ENCODE results near the gene TGM4.

TGM4 gene

DNA sequence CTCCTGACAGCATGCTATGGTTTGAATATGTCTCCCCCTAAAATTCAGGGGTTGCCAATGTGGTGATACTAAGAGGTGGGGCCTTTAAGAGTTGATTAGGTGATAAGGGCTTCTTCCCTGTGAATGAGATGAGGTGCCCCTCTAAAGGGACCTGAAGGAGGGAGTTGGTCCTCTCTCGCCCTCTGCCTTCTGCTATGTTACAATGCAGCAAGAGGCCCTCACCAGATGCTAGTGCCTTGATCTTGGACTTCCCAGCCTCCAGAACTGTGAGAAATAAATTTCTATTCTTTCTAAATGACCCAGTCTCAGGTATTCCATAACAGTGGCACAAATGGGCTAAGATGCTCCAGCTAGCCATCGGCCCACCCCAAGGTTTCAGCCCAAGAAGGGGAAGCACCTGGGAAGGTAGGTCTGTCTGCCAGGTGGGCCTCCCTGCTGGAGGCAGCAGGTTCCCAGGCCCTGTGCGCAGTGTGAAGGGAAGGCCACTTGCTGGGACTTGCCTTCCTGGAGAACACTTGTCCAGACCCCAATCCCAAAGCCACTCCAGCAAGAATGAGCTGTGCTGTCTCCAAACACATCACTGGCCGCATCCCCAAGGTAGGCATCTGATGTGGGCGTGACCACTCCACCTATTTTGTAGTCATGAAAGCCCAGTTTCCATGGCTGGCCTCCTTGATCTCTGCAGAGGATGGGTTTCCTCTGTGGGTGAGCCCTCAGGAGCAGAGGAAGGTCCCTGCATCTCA lies 9.0 kb downstream of the TGM4 start:
- no peak for DNase-seq

DNA sequence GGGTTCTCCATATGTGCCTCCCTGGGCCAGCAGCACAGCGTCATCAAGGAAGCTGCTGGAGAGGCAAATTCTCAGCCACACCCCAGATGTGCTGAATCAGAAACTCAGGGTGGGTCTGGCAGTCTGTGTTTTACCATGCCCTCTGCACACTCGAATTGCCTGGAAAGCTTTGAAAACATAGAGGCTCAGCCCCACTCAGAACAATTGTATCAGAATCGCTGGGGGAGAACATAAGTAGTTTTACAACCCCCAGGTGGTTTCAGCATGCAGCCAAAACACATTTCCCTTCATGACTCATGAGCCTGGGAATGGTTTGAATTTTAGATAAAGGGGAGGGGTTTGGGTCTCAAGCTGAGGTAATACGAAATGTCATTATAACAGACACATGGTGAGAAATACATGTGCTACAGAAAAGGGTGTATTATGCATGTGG lies 9.6 kb downstream of the TGM4 start:
- DNase-seq, result peak; percentile 40 to 68

DNA sequence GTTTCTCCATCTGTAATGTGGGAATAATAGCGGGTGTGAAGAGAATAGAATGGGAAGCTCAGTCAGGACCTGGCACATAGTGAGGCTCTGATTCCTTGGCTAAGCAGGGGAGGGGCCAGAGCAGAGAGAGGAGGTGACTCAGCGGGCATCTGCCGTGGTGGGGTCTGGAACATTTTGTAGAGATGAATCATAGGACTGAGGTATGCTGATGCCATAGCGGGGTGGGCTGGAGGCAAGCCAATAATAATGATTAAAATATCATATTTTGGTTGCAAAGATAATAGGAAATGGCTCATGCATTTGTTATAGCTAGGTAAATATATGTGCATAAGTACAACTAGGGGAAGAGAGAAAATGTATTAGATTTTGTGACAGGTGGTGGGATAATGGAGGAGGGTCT lies 11.2 kb downstream of the TGM4 start:
- DNase-seq, result peak; percentile 64 to 89

DNA sequence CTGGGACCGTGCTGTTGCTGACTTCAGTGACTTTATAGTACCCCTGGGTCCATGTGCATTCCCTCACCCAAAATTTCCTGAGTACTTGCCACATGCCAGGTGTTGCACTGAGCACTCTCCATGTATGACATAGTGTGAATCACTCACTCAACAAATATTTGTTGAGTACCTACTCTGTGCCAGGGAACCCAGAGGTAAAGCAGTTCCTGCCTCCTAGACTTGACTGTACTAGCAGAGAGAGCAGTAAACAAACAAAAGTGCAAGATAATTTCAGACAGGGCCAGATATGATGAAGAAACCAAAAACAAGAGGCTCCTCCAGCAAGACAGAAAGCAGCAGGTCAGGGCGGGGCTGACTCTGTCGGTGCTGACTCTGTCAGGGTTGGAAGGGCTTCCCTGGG lies 12.2 kb downstream of the TGM4 start:
- no peak for DNase-seq

DNA sequence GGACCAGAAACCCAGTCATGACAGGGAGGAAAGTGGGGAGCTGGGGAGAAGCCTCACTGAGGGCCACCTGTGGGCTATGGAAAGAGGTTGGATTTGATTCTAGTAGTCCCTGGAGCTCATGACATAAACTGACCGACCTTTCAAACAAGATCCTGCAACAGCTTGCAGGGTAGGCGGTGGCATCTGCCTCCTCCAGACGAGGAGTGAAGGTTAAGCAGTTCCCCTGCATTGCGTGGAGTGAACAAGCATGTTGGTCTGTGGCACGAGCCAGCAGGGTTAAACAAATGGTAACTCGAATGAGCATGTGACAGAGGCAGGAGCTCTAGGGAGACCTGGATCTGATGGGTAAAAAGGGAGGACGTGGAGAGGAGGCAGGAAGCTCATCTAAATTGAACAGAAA lies 12.7 kb downstream of the TGM4 start:
- DNase-seq, result no peak

DNA sequence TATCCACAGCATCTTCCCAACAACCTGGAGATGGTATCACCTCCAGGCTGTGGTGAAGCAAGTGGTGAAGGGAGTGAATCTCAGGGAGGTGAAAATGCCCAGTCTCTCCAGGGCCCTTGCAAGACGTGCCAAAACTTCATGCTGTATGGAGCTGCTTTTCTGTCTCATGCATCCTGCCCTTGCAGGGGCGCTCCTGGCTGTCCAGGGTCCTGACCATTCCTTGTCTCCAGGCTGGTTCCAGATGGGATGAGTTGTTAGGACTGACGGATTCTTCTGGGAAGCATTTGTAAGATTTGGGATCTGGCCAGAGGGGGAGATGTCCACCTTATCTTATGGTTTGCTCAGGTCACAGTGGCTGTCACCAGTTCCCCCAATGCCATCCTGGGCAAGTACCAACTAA lies 15.8 kb downstream of the TGM4 start:
- DNase-seq, result no peak

DNA sequence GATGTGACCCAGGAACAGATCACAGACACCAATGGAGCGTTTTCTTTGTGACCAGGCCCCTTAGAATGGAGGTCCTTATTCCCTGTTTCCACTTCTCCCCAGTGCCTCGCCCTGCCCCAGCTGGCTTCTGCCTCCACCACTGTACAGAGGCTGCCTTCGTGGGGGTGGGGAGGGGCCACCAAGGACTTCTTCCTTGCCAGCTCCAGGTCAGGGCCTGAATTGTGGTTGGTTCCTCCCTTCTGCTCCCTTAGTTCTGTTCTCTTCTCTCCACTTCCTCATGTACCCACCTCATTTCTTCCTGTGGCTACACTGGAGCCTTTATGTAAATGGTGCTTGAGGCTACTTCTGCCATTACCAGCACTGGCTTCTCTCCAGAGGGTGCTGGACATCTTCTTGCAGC lies 16.4 kb downstream of the TGM4 start:
- DNase-seq, result no peak

DNA sequence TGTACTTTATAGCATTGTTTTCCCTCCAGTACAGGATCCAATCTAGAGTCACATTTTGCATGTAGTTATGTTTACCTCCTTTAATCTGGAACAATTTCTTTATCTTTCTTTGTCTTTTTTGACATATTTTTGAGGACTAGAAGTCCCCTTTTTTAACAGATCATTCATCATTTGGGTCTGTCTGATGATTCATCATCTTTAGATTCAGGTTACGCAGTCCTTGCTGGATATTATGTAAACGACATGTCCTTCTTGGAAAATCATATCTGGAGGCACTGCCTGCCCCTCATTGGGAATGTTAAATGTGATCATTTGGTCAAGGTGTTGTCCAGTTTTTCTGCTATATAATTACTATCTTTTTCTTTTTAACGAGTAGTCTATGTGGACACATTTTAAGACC lies 18.3 kb downstream of the TGM4 start:
- no peak for DNase-seq

DNA sequence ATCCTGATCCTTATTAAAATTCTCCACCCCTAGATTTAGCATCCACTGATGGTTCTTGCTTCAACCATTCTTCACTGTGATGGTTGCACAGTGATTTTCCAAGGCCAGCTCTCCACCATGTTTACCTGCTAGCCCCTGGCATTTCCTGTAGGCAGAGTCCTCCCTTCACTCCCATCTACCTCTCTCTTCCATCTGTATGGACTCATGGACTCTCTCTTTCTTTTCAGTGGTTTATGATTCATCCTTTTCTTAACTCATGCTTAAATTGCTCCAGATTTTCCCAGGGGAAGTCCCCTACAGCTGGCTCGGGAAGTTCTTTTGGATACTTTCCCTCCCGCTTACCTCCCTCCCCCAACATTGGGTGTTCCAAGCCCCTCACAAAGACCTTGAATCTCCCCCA lies 18.7 kb downstream of the TGM4 start:
- no peak for DNase-seq

DNA sequence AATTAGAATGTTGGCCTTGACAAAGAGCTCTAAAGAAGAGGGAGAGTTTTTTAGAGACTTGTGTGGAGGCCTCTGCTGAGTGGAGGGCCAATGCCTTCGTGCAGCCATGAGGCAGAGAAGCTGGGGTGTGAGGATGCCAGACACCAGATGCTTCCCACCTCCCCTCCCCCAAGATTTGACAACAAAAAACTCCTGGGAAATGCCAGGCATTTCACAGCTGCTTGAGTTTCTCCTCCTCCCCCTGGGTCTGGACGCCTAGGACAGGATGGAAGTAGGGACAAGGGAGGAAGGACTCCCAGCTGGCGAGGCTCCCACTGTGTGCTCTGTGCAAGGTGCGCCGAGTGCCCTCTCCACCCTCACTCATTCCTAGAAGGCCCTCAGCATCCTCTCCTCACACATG lies 20.1 kb downstream of the TGM4 start:
- DNase-seq, result no peak

DNA sequence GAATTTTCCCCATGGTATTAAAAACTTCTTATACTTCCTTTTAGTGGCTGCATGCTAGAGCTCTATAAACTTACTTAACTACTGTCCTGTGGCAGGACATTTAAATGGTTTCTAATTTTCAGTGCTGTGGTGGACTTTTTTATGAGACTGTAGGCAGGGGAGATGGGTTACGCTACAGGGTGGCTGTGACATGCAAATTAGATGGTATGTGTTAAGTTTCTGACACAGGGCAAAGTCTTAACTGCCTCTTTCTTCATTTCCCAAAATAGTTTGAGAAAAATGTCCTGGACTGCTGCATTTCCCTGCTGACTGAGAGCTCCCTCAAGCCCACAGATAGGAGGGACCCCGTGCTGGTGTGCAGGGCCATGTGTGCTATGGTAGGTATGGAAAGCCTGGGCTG lies 22.0 kb downstream of the TGM4 start:
- no peak for DNase-seq

DNA sequence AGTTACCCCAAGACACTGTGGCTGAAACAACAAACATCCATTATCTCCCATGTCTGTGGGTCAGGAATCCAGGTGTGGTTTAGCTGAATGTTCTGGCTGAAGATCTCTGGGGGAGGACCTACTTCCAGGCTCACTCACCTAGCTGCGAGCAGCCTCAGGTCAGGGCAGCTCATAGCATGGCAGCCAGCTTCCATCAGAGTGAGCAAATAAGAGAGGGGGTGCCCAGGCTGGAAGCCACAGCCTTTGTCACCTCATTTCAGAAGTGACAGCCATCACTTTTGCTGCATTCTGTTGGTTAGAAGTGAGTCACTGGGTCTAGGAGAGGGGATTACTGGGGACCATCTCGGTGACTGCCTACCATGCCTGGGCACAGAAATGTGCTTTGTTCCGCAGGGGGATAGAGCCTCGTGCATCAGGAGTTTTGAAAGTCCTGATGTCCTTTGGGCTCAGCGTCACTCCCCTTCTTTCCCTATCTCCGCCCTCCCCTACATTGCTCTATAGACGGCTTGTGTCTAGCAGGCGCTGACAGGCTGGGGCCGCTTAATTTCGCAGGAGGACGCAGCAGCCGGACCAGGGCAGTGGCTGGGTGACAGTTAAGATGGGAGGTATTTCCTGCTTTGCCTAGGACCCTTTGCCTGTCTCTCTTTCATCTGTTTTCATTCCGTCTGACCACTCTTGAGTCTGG lies 25.4 kb downstream of the TGM4 start:
- no peak for DNase-seq

DNA sequence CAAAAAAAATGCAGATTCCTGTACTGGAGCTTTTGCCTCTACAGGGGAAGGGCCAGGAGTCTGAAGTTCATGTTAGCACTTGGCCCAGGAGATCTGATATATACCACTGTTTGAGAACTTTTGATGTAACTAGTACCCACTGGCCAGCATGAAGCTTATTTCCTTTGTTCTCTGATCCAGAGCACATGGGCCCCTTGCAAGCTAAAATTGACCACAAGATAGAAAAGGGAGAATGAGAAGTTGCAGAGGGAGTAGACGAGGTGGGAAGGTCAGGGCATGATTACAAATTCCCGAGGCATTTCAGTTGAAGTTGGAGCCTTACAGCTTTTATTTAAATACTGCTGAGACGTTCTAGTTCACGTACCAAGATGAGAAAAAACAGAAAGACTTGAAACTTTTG lies 28.2 kb downstream of the TGM4 start:
- DNase-seq, result no peak

DNA sequence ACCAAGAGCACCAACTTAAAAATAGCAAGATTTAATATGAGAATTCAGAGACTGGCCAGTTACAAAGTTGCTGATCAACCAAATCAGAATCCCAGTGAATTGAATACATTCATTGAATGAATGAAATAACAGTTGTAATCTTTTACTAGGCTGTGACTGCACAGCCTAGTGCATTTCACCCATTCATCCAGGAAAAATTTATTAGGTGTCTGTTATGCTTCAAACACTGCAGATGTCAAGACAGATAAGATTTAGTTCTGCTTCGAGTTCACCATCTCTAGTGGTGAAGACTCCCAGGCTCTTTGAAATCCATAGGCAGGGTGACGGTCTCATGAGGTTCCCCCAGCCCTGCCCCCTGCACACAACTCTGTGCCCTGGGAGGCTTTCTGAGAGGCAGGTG lies 28.9 kb downstream of the TGM4 start:
- DNase-seq, result no peak

DNA sequence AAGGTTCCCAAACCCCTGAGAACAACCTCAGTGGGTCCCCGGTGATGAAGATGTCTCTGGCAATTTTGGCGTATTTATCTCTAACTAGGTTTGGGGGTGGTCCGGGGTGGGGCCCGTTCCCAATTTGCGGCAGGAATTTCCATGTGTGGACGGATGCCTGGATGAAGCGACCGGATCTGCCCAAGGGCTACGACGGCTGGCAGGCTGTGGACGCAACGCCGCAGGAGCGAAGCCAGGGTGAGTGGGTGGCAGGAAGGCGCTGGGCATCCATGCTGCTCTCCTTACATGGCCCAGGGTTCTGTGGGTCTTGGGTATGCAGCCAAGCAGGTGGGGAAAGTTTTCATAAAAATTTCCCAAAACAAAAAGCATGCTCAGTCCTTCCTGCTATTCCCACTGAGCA lies 29.3 kb downstream of the TGM4 start:
- no peak for DNase-seq

DNA sequence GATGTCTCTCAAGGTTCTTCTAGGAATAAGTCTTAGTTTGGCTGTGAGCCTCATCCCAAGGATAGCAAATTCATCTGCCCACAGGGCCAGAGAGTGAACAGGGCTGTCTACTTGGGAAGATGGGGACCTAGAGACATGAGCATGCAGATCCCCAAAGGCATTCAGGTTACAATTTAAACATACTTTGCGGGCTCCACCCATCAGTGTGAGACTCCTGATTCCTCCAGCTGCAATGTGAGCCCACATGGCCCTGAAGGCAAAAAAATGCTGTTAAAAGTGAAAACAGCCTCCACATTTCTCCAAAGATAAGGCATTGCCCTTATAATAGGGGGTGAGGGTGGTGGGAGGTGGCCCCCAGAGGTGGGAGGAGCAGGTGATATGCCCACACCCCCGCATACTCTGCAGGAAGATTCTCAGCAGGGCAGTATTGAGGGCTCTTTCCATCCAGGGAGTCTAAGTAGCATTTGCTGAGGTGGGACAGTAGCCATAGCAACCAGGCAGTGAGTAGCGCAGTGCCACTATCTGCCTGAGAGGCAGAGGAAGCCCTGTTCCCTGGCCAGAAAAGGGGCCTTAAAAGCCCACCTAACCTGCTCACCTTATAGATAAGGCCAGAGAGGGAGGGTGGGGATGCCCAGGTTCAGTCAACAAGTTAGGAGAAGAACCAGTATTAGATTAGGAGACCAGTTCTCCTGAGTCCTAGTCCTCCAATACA lies 31.2 kb downstream of the TGM4 start:
- no peak for DNase-seq

DNA sequence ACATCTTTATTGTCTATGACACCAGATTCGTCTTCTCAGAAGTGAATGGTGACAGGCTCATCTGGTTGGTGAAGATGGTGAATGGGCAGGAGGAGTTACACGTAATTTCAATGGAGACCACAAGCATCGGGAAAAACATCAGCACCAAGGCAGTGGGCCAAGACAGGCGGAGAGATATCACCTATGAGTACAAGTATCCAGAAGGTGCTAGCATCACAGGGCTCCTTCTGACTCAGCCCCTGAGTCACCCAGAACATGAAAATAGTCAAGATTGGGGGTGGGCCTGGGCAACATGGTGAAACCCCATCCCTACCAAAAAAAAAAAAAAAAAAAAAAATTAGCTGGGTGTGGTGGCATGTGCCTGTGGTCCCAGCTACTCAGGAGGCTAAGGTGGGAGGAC lies 32.6 kb downstream of the TGM4 start:
- no peak for DNase-seq

DNA sequence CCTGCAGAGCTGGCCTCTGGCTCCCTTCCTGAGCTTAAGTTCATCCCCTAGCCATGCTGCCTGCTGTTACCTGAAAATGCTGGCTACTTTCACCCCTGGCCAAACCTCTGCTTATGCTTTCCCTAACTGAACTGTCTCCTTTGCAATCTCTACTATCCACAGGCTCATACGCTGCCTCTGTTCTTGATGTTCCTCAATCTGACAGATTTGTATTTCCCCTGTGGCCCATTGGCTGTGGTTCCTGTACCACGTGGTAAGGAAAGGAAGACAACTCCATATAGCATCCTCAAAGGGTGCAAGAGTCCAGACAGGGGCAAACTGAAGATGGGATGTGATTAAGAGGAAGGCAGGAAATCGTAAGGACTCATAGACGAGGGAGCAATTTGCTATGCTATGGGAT lies 33.2 kb downstream of the TGM4 start:
- no peak for DNase-seq

DNA sequence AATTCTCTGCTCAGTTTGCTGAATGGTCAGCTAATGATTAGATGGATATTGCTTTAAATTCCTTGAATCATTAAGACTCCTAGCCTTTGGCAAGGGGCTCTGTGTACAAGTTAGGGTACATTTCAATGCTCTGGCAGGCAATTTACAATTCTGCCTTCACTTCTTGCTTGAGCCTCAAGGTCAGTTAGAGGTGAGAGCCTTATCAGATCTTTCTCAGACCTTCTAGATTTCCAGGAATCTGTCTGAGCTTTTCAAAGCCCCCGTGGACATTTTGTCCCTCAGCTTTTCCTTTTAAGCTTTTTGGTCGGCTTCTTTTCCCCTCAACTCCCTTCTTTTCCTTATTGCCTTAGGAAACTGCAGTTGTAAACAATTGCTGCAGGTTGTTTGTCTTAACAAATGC lies 34.7 kb downstream of the TGM4 start:
- no peak for DNase-seq

DNA sequence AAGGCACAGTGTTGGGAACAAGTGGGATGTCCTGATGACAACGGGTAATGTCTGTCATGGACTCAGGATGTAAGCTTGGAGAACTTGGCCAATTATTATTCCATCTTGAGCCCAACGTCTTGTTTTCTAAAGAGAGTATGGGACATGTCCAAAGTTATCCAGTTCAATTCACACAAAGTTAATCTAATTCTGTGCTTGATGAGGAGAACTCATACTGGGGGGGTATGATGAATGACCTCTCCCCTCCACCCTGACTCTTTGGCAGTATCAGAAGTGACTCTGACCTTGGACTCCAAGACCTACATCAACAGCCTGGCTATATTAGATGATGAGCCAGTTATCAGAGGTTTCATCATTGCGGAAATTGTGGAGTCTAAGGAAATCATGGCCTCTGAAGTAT lies 36.3 kb downstream of the TGM4 start:
- no peak for DNase-seq

DNA sequence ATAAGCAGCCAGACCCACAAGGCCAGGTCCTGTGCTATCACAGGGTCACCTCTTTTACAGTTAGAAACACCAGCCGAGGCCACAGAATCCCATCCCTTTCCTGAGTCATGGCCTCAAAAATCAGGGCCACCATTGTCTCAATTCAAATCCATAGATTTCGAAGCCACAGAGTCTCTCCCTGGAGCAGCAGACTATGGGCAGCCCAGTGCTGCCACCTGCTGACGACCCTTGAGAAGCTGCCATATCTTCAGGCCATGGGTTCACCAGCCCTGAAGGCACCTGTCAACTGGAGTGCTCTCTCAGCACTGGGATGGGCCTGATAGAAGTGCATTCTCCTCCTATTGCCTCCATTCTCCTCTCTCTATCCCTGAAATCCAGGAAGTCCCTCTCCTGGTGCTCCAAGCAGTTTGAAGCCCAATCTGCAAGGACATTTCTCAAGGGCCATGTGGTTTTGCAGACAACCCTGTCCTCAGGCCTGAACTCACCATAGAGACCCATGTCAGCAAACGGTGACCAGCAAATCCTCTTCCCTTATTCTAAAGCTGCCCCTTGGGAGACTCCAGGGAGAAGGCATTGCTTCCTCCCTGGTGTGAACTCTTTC lies 39.6 kb downstream of the TGM4 start:
- peak in 1 of 2 experiments; percentile 45 for DNase-seq

DNA sequence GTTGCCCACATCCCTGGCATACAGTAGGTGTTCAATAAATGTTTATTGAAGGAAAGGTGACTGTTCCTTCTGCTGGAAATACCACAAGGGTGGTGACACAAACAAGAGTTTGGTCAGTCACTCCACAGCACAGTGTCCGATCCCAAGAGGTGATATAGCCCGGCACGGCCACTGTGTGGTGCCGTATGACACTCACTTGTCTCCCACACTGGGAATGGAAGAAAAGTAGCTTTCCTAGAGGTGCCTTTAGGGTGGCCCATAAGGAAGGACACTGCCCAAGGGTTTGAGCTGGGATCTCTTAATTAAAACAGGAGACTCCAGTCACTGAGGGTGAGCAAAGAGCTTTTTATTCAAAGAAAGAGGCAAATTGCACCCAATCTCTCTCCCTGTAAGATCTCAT lies 40.5 kb downstream of the TGM4 start:
- no peak for DNase-seq

DNA sequence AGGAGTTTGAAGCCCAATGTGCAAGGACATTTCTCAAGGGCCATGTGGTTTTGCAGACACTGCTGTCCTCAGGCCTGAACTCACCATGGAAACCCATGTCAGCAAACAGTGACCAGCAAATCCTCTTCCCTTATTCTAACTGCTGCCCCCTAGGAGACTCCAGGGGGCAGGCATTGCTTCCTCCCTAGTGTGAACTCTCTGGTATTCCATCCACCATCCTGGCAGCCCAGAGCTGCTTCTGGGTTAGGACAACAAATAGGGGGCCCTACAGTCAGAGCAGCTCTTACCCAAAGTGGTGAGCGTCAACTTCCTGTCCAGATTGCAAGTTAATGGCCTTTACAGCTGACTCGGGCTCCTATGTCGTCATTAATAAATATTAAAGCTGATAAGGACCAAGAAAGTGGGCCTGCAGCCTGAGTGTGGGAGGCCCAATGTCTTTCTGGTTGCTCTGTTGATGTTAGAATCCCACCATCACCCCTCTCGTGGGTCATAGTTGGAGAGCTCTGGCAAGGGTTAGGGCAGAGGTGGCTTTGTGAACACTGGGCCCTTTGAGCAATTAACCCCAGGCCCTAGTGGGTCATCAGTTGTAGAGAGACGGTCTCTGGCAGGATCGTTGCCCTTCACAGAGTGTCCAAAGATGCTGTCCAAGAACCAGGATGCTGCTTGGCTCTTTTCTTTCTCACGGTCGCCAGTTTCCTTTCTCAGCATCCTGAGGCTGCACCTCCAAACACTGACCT lies 41.5 kb downstream of the TGM4 start:
- DNase-seq, result no peak

All from SW 1271 (cell line).